Keratinocyte (primary cell): ENCODE measurements around the gene HP1BP3. TPM values are rescaled to one million over a fixed set of nuclear protein-coding genes. Genes with fewer than 3 reads are reported as not detected.

Experiments used
- DNase-seq: peaks from one replicate; pipeline ENCODE4 v3.0.0-alpha.2; 2011; ENCODE audit warnings: low read depth, missing footprints, low spot score
- FAIRE-seq: peaks from 2 replicates; lab custom pipeline; 2011; peaks lifted over from hg19 to GRCh38; lab: Jason Lieb, UNC
- H2AFZ ChIP-seq: 2 replicates; pipeline ENCODE4 v1.6.0; 2012; ENCODE audit warnings: low read length, control low read depth, inconsistent platforms; ENCODE audit not compliant: control insufficient read depth
- H3K27ac ChIP-seq: 2 replicates; pipeline ENCODE4 v1.5.1; 2011; ENCODE audit warnings: low read length; ENCODE audit not compliant: control insufficient read depth, insufficient read depth
- H3K27me3 ChIP-seq: 3 replicates; pipeline ENCODE4 v1.6.0; 2011; ENCODE audit warnings: low read length; ENCODE audit not compliant: control insufficient read depth, insufficient read depth; ENCODE audit errors: extremely low read depth
- H3K36me3 ChIP-seq, 2 experiments: 2 replicates in 1 of 2; 3 replicates in 1 of 2; pipeline ENCODE4 v1.5.1; 2011; ENCODE audit warnings: low read length in 2 of 2, mild to moderate bottlenecking in 1 of 2; ENCODE audit not compliant: control insufficient read depth in 2 of 2, insufficient read depth in 2 of 2; ENCODE audit errors: extremely low read depth in 1 of 2
- H3K4me1 ChIP-seq: 3 replicates; pipeline ENCODE4 v1.5.1; 2011; ENCODE audit warnings: low read length; ENCODE audit not compliant: control insufficient read depth, insufficient read depth; ENCODE audit errors: extremely low read depth
- H3K4me2 ChIP-seq: 3 replicates; pipeline ENCODE4 v1.6.0; 2011; ENCODE audit warnings: low read depth, low read length; ENCODE audit not compliant: control insufficient read depth, insufficient read depth; ENCODE audit errors: extremely low read depth
- H3K4me3 ChIP-seq, 3 experiments: fragments of 200-600 bp in 1 of 3; sonication (generic) in 1 of 3; 2 replicates in 2 of 3; 3 replicates in 1 of 3; pipeline ENCODE4 v1.5.1; 2011 to 2016; ENCODE audit warnings: low read length in 3 of 3, mild to moderate bottlenecking in 3 of 3, control low read depth in 2 of 3, inconsistent platforms in 1 of 3, low read depth in 1 of 3, mixed read lengths in 1 of 3, mixed run types in 1 of 3, moderate library complexity in 1 of 3; ENCODE audit not compliant: control insufficient read depth in 2 of 3, insufficient read depth in 2 of 3; ENCODE audit errors: extremely low read depth in 1 of 3
- H3K79me2 ChIP-seq: 2 replicates; pipeline ENCODE4 v1.6.0; 2012; ENCODE audit warnings: low read length; ENCODE audit not compliant: control insufficient read depth, insufficient read depth
- H3K9ac ChIP-seq: 3 replicates; pipeline ENCODE4 v1.6.0; 2011; ENCODE audit warnings: low read length; ENCODE audit not compliant: control insufficient read depth, insufficient read depth; ENCODE audit errors: extremely low read depth
- H3K9me1 ChIP-seq: 3 replicates; pipeline ENCODE4 v1.6.0; 2011; ENCODE audit warnings: low read length; ENCODE audit not compliant: control insufficient read depth, insufficient read depth; ENCODE audit errors: extremely low read depth
- H3K9me3 ChIP-seq: 2 replicates; pipeline ENCODE4 v1.5.1; 2012; ENCODE audit warnings: low read depth, low read length; ENCODE audit not compliant: control insufficient read depth
- H4K20me1 ChIP-seq: 3 replicates; pipeline ENCODE4 v1.6.0; 2011; ENCODE audit warnings: low read length; ENCODE audit not compliant: control insufficient read depth, insufficient read depth; ENCODE audit errors: extremely low read depth
- EZH2 ChIP-seq: IDR thresholded peaks from one replicate; pipeline ENCODE4 v1.6.1; 2012; ENCODE audit warnings: inconsistent platforms, mild to moderate bottlenecking, low read length, moderate library complexity
- dilution Hi-C: fragments of 300-500 bp; cut with MboI; formaldehyde crosslinking; loops from one replicate; pipeline ENCODE4 v1.7.0; 2020; ENCODE audit warnings: low sequenced_read_pairs; ENCODE audit not compliant: extremely low pct_ligation_motif_present
- polyA plus RNA-seq, 5 experiments: library from polyadenylated mRNA; depleted of rRNA in 3 of 5; stranded (reverse) in 3 of 5; stranded (forward) in 1 of 5; unstranded in 1 of 5; fragments of >200 nt; gene quantifications; 1 replicate in 1 of 5; 2 replicates in 3 of 5; 3 replicates in 1 of 5; pipeline versions ENCODE4 v1.2.1 to v1.2.3, GENCODE V29; 2011 to 2012; ENCODE audit warnings: missing spikeins in 2 of 5, low read depth in 1 of 5, low replicate concordance in 1 of 5
- TF ChIP-seq, protein P1 (sequence below), 3 experiments: IDR thresholded peaks in 1 of 3; conservative IDR thresholded peaks in 1 of 3; optimal IDR thresholded peaks in 1 of 3; 2 replicates in 2 of 3; 3 replicates in 1 of 3; pipeline versions ENCODE3 to v1.5.1; 2011; ENCODE audit warnings: low read length in 3 of 3, mild to moderate bottlenecking in 3 of 3, moderate library complexity in 2 of 3, control low read depth in 1 of 3, inconsistent platforms in 1 of 3; ENCODE audit not compliant: insufficient read depth in 2 of 3; ENCODE audit errors: extremely low read depth in 1 of 3

Gene HP1BP3
- polyA plus RNA-seq, 1 donor (not counting 4 experiments of a cell fraction or from before 2014, with no cell fraction given), result 148 TPM

DNA sequence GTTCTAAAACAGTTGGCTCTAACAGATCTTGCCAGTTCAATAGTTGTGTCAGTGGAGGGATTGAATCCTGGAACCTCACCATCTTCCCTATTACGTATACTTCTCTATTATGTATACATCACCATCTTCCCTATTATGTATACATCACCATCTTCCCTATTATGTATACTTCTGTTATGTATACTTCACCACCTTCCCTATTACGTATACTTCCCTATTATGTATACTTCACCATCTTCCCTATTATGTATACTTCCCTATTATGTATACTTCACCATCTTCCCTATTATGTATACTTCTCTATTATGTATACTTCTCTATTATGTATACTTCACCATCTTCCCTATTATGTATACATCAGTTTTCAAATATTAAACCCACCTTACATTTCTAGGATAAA is 34.4 kb upstream of the HP1BP3 start:
- DNase-seq (no peak), FAIRE-seq (no peak)
- TF ChIP-seq, protein P1, sequence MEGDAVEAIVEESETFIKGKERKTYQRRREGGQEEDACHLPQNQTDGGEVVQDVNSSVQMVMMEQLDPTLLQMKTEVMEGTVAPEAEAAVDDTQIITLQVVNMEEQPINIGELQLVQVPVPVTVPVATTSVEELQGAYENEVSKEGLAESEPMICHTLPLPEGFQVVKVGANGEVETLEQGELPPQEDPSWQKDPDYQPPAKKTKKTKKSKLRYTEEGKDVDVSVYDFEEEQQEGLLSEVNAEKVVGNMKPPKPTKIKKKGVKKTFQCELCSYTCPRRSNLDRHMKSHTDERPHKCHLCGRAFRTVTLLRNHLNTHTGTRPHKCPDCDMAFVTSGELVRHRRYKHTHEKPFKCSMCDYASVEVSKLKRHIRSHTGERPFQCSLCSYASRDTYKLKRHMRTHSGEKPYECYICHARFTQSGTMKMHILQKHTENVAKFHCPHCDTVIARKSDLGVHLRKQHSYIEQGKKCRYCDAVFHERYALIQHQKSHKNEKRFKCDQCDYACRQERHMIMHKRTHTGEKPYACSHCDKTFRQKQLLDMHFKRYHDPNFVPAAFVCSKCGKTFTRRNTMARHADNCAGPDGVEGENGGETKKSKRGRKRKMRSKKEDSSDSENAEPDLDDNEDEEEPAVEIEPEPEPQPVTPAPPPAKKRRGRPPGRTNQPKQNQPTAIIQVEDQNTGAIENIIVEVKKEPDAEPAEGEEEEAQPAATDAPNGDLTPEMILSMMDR (optimal IDR thresholded peaks at IDR 0.05 in 1 of 3, IDR thresholded peaks at IDR 0.05 in 1 of 3, conservative IDR thresholded peaks at IDR 0.05 in 1 of 3; ENCODE audit: extremely low read depth in 1 of 3, insufficient read depth in 2 of 3, low read length in 3 of 3), result no peak
- no peak for TF ChIP-seq EZH2
- Histone ChIP-seq H3K4me1 (no peaks in the 10 kb centered on the region), H3K4me2 (no peak overlapping the region), H3K9me3 (no peaks in the 10 kb centered on the region), H4K20me1 (no peaks in the 10 kb centered on the region), H3K9ac (no peak overlapping the region), H2AFZ (no peak overlapping the region), H3K27ac (no peak overlapping the region), H3K79me2 (no peaks in the 10 kb centered on the region), H3K27me3 (no peaks in the 10 kb centered on the region), H3K4me3 (no peak overlapping the region), H3K9me1 (no peaks in the 10 kb centered on the region), H3K36me3 (peaks cover 0 to 3% of the 10 kb centered on the region in 2 experiments)
- dilution Hi-C loops, result no loop called here

DNA sequence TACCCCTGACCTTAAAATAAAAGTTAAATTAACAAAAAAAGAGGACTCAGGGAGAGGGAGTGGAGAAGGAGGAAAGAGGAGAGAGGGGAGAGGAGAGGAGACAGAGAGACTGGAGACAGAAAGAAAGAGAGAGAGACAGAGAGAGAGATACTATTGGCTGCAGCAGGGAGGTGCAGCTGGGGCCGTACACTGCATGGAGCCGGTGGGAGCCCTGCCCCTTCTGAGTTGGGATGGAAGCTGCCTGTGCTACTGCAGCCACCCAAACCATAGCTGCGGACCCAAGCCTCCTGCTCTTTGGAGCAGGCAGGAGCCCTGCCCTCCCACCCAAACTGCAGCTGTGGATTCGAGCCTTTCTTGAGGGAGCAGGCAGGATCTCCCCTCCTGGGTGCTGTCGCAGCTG is 32.7 kb upstream of the HP1BP3 start:
- H3K36me3 ChIP-seq, result peaks cover 0 to 3% of the 10 kb centered on the region in 2 experiments
- H3K9me3 ChIP-seq, result no peaks in the 10 kb centered on the region
- H2AFZ ChIP-seq, result no peak overlapping the region
- H3K9me1 ChIP-seq, result no peaks in the 10 kb centered on the region
- no peak overlapping the region for H3K4me2 ChIP-seq
- H3K9ac ChIP-seq, result no peak overlapping the region
- H3K27me3 ChIP-seq, result no peaks in the 10 kb centered on the region
- FAIRE-seq (no peak), DNase-seq (no peak)
- H3K4me3 ChIP-seq, result no peak overlapping the region
- dilution Hi-C loops, result no loop called here
- H4K20me1 ChIP-seq, result no peaks in the 10 kb centered on the region
- no peaks in the 10 kb centered on the region for H3K79me2 ChIP-seq
- H3K4me1 ChIP-seq, result no peaks in the 10 kb centered on the region
- TF ChIP-seq, protein P1 (optimal IDR thresholded peaks at IDR 0.05 in 1 of 3, IDR thresholded peaks at IDR 0.05 in 1 of 3, conservative IDR thresholded peaks at IDR 0.05 in 1 of 3; ENCODE audit: extremely low read depth in 1 of 3, insufficient read depth in 2 of 3, low read length in 3 of 3), result no peak
- no peak for TF ChIP-seq EZH2
- H3K27ac ChIP-seq, result no peak overlapping the region
